HG03196 (cell line): ENCODE data around the gene CDC42BPB.

ENCODE experiments used
- ATAC-seq: cut with Tn5 transposase; IDR thresholded peaks from one replicate; pipeline ENCODE4 v1.9.1; 2021; ENCODE audit not compliant: unreplicated experiment

Gene CDC42BPB

GRCh38 chr14:102888748-102889147 lies 168.6 kb downstream of the CDC42BPB start:
- no peak for ATAC-seq

- ATAC-seq = no peak
These were observed 171.5 kb downstream of the CDC42BPB start for GRCh38 chr14:102885737-102886447.

- ATAC-seq = no peak
These were observed 173.8 kb downstream of the CDC42BPB start for GRCh38 chr14:102883554-102883953.

- no peak for ATAC-seq
These were observed 174.2 kb downstream of the CDC42BPB start for GRCh38 chr14:102883089-102883541.
